HepG2 (cell line): Measurements from ENCODE around the gene MRPL58. TPM values are rescaled to one million over a fixed set of nuclear protein-coding genes. Genes with fewer than 3 reads are reported as not detected.

Experiments used
- ATAC-seq: fragments of 200-7000 bp; cut with Tn5 transposase; 3 replicates; pipeline ENCODE4 v1.9.1; 2020; ENCODE audit warnings: mild to moderate bottlenecking, moderate library complexity
- BruUV-seq: library from RNA; stranded (reverse); fragments of 400-500 nt; replicated peaks from 2 replicates; lab custom pipeline; 2021; lab: Mats Ljungman, UMichigan
- CTCF ChIA-PET: fragments of 300-600 bp; formaldehyde crosslinking; extraction: SDS; loops from one replicate; lab custom pipeline; 2021; ENCODE audit warnings: low total read pairs, inconsistent platforms, low intra/inter-chr PET ratio; lab: Yijun Ruan, JAX
- POLR2A ChIA-PET: fragments of 350-600 bp; sonication (Branson Sonifier 250); formaldehyde crosslinking; loops from one replicate; lab custom pipeline; 2020; ENCODE audit warnings: antibody characterized with exemption, inconsistent platforms; lab: Yijun Ruan, JAX
- DNase-seq: peaks from one replicate; pipeline ENCODE4 v3.0.0-alpha.2; 2015; ENCODE audit warnings: low spot score
- FAIRE-seq: peaks from 3 replicates; lab custom pipeline; 2011; peaks lifted over from hg19 to GRCh38; lab: Jason Lieb, UNC
- H2AFZ ChIP-seq: one replicate; pipeline ENCODE4 v1.6.1; 2011; ENCODE audit warnings: low read length, inconsistent platforms
- H3K27ac ChIP-seq: fragments of 300-600 bp; 3 replicates; pipeline ENCODE4 v1.8.0; 2011; ENCODE audit warnings: mixed run types, mild to moderate bottlenecking, mixed read lengths, low read length, inconsistent platforms; ENCODE audit not compliant: insufficient read depth; ENCODE audit errors: extremely low read length
- H3K27me3 ChIP-seq, 2 experiments: fragments of 200-600 bp in 1 of 2; 2 replicates in 1 of 2; 3 replicates in 1 of 2; pipeline versions ENCODE4 v1.6.0 to v1.8.0; 2011; ENCODE audit warnings: low read length in 2 of 2, mild to moderate bottlenecking in 2 of 2, moderate library complexity in 2 of 2, inconsistent platforms in 1 of 2; ENCODE audit not compliant: insufficient read depth in 2 of 2, control insufficient read depth in 1 of 2
- H3K36me3 ChIP-seq, 2 experiments: fragments of 200-600 bp in 1 of 2; replicated peaks in 1 of 2; 2 replicates in 1 of 2; 3 replicates in 1 of 2; pipeline versions ENCODE4 v1.5.1 to v1.8.0; 2011; ENCODE audit warnings: low read length in 2 of 2, inconsistent platforms in 1 of 2; ENCODE audit not compliant: insufficient read depth in 2 of 2, control insufficient read depth in 1 of 2
- H3K4me1 ChIP-seq: 2 replicates; pipeline ENCODE4 v1.5.1; 2012; ENCODE audit warnings: low read length, inconsistent platforms; ENCODE audit not compliant: insufficient read depth
- H3K4me2 ChIP-seq: 2 replicates; pipeline ENCODE4 v1.6.0; 2011; ENCODE audit warnings: low read depth, low read length, inconsistent platforms
- H3K4me3 ChIP-seq, 3 experiments: fragments of 200-600 bp in 1 of 3; sonication (generic), shearing (Covaris generic) in 1 of 3; replicated peaks in 1 of 3; 2 replicates each; pipeline ENCODE4 v1.5.1; 2011 to 2016; ENCODE audit warnings: low read length in 3 of 3, inconsistent platforms in 2 of 3, low read depth in 2 of 3, mild to moderate bottlenecking in 2 of 3, control low read depth in 1 of 3, mixed read lengths in 1 of 3; ENCODE audit not compliant: insufficient read depth in 1 of 3
- H3K79me2 ChIP-seq: one replicate; pipeline ENCODE4 v1.6.1; 2011; ENCODE audit warnings: low read length, inconsistent platforms; ENCODE audit not compliant: insufficient read depth
- H3K9ac ChIP-seq: 2 replicates; pipeline ENCODE4 v1.6.0; 2011; ENCODE audit warnings: mild to moderate bottlenecking, low read depth, low read length, inconsistent platforms; ENCODE audit not compliant: insufficient read depth
- H3K9me3 ChIP-seq: 2 replicates; pipeline ENCODE4 v1.5.1; 2012; ENCODE audit warnings: mild to moderate bottlenecking, low read length
- H4K20me1 ChIP-seq: 2 replicates; pipeline ENCODE4 v1.6.0; 2011; ENCODE audit warnings: inconsistent platforms, mild to moderate bottlenecking, low read length, moderate library complexity; ENCODE audit not compliant: insufficient read depth
- BCL6 ChIP-seq: IDR thresholded peaks from 2 replicates; pipeline ENCODE4 v1.6.1; 2016; ENCODE audit warnings: missing genetic modification reagents, missing compliant biosample characterization
- ELF3 ChIP-seq: IDR thresholded peaks from 2 replicates; pipeline ENCODE4 v1.6.1; 2016; ENCODE audit warnings: missing genetic modification reagents, missing compliant biosample characterization
- KLF11 ChIP-seq: IDR thresholded peaks from 2 replicates; pipeline ENCODE4 v1.6.1; 2016; ENCODE audit warnings: missing compliant biosample characterization
- KLF12 ChIP-seq: sonication (generic); formaldehyde crosslinking; IDR thresholded peaks from 2 replicates; pipeline ENCODE4 v1.4.0; 2020; ENCODE audit warnings: missing genetic modification reagents, borderline replicate concordance
- MEF2D ChIP-seq: sonication (generic); formaldehyde crosslinking; IDR thresholded peaks from 2 replicates; pipeline ENCODE4 v1.5.1; 2020; ENCODE audit warnings: mild to moderate bottlenecking, missing genetic modification reagents
- NFYB ChIP-seq: sonication (generic); formaldehyde crosslinking; IDR thresholded peaks from 2 replicates; pipeline ENCODE4 v1.4.0; 2020; ENCODE audit warnings: missing genetic modification reagents
- PBX2 ChIP-seq: IDR thresholded peaks from 2 replicates; pipeline ENCODE4 v1.6.1; 2016; ENCODE audit warnings: control low read depth
- SP5 ChIP-seq: IDR thresholded peaks from 2 replicates; pipeline ENCODE4 v1.6.1; 2016; ENCODE audit warnings: low read depth, borderline replicate concordance
- STAG1 ChIP-seq: sonication (generic); formaldehyde crosslinking; IDR thresholded peaks from 2 replicates; pipeline ENCODE4 v1.4.0; 2020; ENCODE audit warnings: missing genetic modification reagents
- TMF1 ChIP-seq: sonication (generic); formaldehyde crosslinking; IDR thresholded peaks from 2 replicates; pipeline ENCODE4 v1.8.1; 2022; ENCODE audit warnings: low read depth, missing genetic modification reagents
- TRAFD1 ChIP-seq: sonication (generic); formaldehyde crosslinking; IDR thresholded peaks from 2 replicates; pipeline ENCODE4 v1.5.1; 2020; ENCODE audit warnings: missing genetic modification reagents, mild to moderate bottlenecking, borderline replicate concordance
- ZNF383 ChIP-seq: sonication (generic); formaldehyde crosslinking; IDR thresholded peaks from 2 replicates; pipeline ENCODE4 v1.4.0; 2020; ENCODE audit warnings: missing genetic modification reagents, mild to moderate bottlenecking, borderline replicate concordance
- ZNF503 ChIP-seq: sonication (generic); formaldehyde crosslinking; IDR thresholded peaks from 2 replicates; pipeline ENCODE4 v1.4.0; 2020; ENCODE audit warnings: missing genetic modification reagents
- ZNF703 ChIP-seq: sonication (generic); formaldehyde crosslinking; IDR thresholded peaks from 2 replicates; pipeline ENCODE4 v1.5.1; 2020; ENCODE audit warnings: missing genetic modification reagents, mild to moderate bottlenecking, moderate library complexity, borderline replicate concordance
- ZNF839 ChIP-seq: sonication (generic); formaldehyde crosslinking; IDR thresholded peaks from 2 replicates; pipeline ENCODE4 v1.4.0; 2020; ENCODE audit warnings: missing genetic modification reagents, mild to moderate bottlenecking, borderline replicate concordance
- ZNF879 ChIP-seq: sonication (generic); formaldehyde crosslinking; IDR thresholded peaks from 2 replicates; pipeline ENCODE4 v1.8.1; 2023; ENCODE audit warnings: missing genetic modification reagents
- WGBS: methylation state at CpG from one replicate; pipeline ENCODE4 v1.1.6; 2017; ENCODE audit warnings: low lambda C conversion rate; 5-methylcytosine and 5-hydroxymethylcytosine counted together
- in situ Hi-C: cut with HindIII; loops from 2 replicates; pipeline ENCODE4 v1.10.0; 2017; ENCODE audit warnings: low pct_unique_long_range_greater_than_20kb; ENCODE audit not compliant: extremely low pct_ligation_motif_present
- intact Hi-C: fragments of 100-400 bp; cut with micrococcal nuclease; formaldehyde crosslinking; loops from one replicate; pipeline ENCODE4 v1.10.0; 2022; ENCODE audit not compliant: unreplicated experiment
- polyA plus RNA-seq, 8 experiments: library from polyadenylated mRNA; depleted of rRNA in 3 of 8; stranded (reverse) in 7 of 8; unstranded in 1 of 8; fragments of >200 nt; fragmentation: Illumina TruSeq in 4 of 8; extraction: Trizol in 4 of 8; gene quantifications; 2 replicates each; pipeline versions ENCODE4 v1.2.1 to v1.2.3, GENCODE V29; 2011 to 2016; ENCODE audit warnings: low read depth in 4 of 8, missing spikeins in 1 of 8, mixed read lengths in 1 of 8; ENCODE audit not compliant: insufficient read depth in 1 of 8
- total RNA-seq, 5 experiments: library from RNA; depleted of rRNA; stranded (reverse); fragments of >200 nt; fragmentation: Illumina TruSeq; extraction: Trizol; gene quantifications; 2 replicates each; pipeline ENCODE4 v1.2.3, GENCODE V29; 2016; ENCODE audit warnings: low read depth in 1 of 5
- TF ChIP-seq, protein P1 (sequence below): sonication (generic); formaldehyde crosslinking; IDR thresholded peaks from 2 replicates; pipeline ENCODE4 v1.4.0; 2020; ENCODE audit warnings: missing genetic modification reagents

Gene MRPL58
- total and polyA plus RNA-seq, 2 of the 13 experiments (the other 11 are each of a cell fraction or from before 2014, with no cell fraction given) = 44.9 to 68.9 TPM

GRCh38 chr17:75048249-75048878 is 35.9 kb downstream of the MRPL58 start (continued):
- no peak for TF ChIP-seq TMF1 (CRISPR knock-in tag)
- TF ChIP-seq KLF11 (CRISPR knock-in tag) = no peak
- TF ChIP-seq STAG1 (CRISPR knock-in tag) = no peak
- TF ChIP-seq TRAFD1 = no peak
- TF ChIP-seq MEF2D = no peak
- TF ChIP-seq, all 625 proteins: peak for 5

DNA sequence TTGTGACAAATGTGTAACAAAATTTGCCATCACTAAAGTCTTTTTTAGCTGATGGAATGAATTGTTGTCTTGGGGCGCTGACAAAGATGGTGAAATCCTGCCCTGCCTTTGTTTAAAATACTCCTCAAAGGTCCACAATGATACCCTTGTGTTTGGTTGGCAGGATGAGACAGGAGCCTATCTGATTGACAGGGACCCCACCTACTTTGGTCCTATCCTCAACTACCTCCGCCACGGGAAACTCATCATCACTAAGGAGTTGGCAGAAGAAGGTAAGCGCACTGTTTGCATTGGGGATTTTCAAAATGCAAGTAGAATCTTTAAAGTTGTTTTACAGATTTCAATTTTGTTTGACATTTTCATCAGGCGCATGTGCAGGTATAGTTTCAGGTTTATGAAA is 36.6 kb downstream of the MRPL58 start:
- in situ Hi-C loops = no loop called here
- no peaks in the 10 kb centered on the region; the same call in 1 of the 2 replicates for H4K20me1 ChIP-seq
- ATAC-seq (no peak), DNase-seq (peak; percentile 44), FAIRE-seq (peak; percentile 32)
- WGBS = 66% methylated on average over 5 of the region's 5 CpGs
- peak overlapping the region; percentile 92; the same call in 1 of the 2 replicates for H3K9ac ChIP-seq
- no peaks in the 10 kb centered on the region for H3K9me3 ChIP-seq
- H3K4me2 ChIP-seq = peak overlapping the region; percentile 93
- H3K4me1 ChIP-seq = peaks cover 29% of the 10 kb centered on the region
- peaks cover 29% of the 10 kb centered on the region for H3K79me2 ChIP-seq
- no peak overlapping the region for H2AFZ ChIP-seq
- H3K36me3 ChIP-seq = peaks cover 11 to 30% of the 10 kb centered on the region in 2 experiments
- no TSS peak for BruUV-seq
- POLR2A ChIA-PET = interaction anchor here (0.5 to 4.8 kb wide), 12 partner anchors 14 to 106 kb away, joined by 3 to 76 read pairs (median 6); partner anchors contain the start of genes ARMC7, MRPL58 and NT5C
- no peaks in the 10 kb centered on the region; a peak in 1 of 5 replicates for H3K27me3 ChIP-seq
- H3K4me3 ChIP-seq = peak overlapping the region in 1 of 3 experiments; percentile 90; a peak in 1 of 6 replicates
- intact Hi-C loops = loop anchor here (5.0 kb wide), 1 partner anchor 38 kb away; the partner anchor contains the start of gene SLC16A5
- H3K27ac ChIP-seq = no peak overlapping the region
- CTCF ChIA-PET = no interaction called here
- TF ChIP-seq KLF12 (CRISPR knock-in tag) (no peak), ELF3 (0 out of 2 replicates have a peak, but pooled peaks have one; percentile 11), ZNF503 (CRISPR knock-in tag) (no peak), ZNF703 (CRISPR knock-in tag) (no peak), BCL6 (CRISPR knock-in tag) (no peak), NFYB (CRISPR knock-in tag) (0 out of 2 replicates have a peak, but pooled peaks have one; percentile 12), ZNF839 (CRISPR knock-in tag) (no peak), SP5 (CRISPR knock-in tag) (peak; percentile 57; the same call in 1 of the 2 replicates), PBX2 (CRISPR knock-in tag) (peak; percentile 51; the same call in 1 of the 2 replicates), ZNF879 (CRISPR knock-in tag) (no peak), ZNF383 (CRISPR knock-in tag) (no peak)
- TF ChIP-seq, protein P1, sequence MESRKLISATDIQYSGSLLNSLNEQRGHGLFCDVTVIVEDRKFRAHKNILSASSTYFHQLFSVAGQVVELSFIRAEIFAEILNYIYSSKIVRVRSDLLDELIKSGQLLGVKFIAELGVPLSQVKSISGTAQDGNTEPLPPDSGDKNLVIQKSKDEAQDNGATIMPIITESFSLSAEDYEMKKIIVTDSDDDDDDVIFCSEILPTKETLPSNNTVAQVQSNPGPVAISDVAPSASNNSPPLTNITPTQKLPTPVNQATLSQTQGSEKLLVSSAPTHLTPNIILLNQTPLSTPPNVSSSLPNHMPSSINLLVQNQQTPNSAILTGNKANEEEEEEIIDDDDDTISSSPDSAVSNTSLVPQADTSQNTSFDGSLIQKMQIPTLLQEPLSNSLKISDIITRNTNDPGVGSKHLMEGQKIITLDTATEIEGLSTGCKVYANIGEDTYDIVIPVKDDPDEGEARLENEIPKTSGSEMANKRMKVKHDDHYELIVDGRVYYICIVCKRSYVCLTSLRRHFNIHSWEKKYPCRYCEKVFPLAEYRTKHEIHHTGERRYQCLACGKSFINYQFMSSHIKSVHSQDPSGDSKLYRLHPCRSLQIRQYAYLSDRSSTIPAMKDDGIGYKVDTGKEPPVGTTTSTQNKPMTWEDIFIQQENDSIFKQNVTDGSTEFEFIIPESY (CRISPR knock-in tag) = peak; percentile 72; the same call in 1 of the 2 replicates
